ENCODE measurements around the gene DLX4.

Gene DLX4

GRCh38 chr17:49968405-49969133, 421 bp upstream of the DLX4 start:
- peak; percentile 48 to 57 for DNase-seq (ENCODE audit: low read depth in 1 of 2, low spot score in 1 of 2)

- DNase-seq (ENCODE audit: low read depth in 1 of 2, low spot score in 1 of 2) = no peak
These were observed 902 bp downstream of the DLX4 start for GRCh38 chr17:49969795-49970389.

DNA sequence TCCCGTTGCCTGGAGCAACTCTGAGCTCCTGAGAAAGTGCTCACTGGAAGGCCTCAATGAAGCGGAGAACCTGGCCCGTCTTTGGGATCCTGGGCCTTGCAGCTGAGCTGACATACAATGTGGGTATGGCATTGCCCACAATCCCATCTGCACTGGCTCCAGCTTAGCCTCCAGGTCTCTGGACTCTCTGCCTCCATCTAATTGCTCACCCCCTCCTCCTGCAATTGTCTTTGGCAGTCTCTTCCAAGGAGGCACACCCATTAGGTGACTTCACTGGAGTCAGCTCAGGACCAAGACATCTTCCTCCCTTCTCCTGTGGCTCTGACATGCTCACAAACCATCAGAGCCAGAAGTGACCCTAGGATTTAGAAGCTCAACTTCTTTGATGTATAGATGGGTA, 1.5 kb downstream of the DLX4 start:
- no peak for DNase-seq (ENCODE audit: low read depth in 1 of 2, low spot score in 1 of 2)

DNA sequence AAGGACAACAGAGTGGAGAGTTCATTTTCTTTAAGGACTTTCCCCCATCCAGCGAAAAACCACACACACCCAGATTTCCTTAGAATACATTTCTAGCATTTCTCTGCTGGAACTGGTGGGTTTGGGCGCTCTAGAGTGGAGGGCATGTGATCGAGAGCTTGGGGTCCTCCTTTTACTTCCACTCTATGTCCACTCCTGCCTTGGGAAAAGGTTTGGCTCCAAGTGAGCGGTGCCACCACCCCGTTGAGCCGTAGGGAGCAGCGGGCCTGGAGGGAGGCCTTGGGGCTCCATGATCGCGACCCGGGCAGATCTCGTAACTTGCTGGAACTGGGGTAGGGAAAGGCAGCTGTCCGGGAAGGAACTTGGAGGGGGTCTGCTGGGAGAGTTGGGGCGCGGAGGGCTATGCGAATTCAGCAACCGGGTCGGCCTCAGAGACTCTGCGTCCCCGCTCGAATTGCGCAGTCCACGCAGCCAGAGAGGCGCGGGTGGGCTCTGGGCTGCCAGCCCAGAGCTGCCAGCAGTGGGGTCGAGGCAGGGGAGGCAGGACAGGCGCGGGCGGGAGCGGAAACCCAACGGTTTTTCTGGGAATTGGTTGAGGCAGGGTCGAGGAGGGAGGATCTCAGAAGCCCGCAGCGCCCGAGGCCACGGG, 2.3 kb downstream of the DLX4 start:
- no peak for DNase-seq (ENCODE audit: low read depth in 1 of 2, low spot score in 1 of 2)

DNA sequence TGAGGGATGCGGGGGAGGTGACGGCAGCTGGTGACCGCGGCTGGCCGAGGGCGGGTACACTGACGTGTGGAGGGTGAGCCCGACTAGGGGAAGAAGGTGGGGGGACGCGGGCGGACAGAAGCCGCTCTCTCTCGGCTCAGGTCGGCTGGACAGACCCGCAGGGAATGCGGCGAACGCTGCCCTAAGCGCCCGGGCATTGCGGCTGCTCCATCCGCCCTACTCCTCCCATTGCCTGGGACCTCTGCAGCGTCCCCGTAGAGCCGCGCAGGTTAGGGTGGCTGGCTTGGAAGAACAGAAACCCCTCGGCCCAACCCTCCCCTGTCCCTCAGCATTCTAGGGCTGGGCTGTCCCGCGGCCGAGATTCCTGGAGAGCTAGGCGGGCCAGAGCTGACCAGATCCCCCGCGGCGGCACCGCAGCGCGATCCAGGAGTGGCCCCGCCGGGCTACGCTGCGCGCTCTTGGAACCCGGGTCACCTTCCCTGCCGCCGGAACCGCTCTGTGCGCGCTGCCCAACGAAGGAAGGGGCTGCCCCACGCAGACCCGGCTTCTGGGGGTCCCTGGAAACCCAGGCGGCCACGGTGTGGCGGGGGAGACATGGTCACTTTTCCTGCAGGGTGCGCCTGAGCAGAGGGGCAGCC, 3.0 kb downstream of the DLX4 start:
- no peak for DNase-seq (ENCODE audit: low read depth in 1 of 2, low spot score in 1 of 2)

DNA sequence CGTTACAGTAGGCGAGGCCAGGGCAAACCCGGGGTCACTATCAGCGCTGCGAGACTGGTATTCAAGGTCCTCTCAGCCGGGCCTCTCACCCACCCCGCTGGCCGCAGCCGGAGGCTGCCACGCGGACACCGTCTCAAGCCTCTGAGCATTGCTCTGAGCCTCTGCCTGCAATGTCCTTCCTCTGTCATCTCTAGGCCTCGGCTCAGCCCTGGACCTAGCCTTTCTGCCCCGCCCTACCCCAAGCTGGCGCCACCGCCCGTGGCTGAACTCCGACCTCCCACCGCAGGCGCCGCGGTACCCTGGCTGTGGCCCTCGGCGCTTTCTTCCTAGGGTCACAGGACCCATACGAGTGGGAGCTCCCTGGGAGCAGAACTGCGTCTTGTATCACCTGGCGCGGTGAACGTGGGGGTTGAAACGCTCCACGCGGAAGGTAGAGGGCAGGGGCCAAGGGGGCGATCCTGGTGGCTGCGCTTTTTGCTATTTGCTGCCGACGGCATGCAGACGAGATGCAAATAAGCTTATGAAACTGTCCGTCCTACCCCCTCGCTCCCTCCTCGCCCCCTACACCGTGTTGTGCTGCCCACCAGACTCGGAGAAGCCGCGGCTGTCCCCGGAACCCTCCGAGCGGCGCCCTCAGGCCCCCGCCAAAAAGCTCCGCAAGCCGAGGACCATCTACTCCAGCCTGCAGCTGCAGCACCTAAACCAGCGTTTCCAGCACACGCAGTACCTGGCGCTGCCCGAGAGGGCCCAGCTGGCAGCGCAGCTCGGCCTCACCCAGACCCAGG, 3.7 kb downstream of the DLX4 start:
- DNase-seq (ENCODE audit: low read depth in 1 of 2, low spot score in 1 of 2) = no peak

DNA sequence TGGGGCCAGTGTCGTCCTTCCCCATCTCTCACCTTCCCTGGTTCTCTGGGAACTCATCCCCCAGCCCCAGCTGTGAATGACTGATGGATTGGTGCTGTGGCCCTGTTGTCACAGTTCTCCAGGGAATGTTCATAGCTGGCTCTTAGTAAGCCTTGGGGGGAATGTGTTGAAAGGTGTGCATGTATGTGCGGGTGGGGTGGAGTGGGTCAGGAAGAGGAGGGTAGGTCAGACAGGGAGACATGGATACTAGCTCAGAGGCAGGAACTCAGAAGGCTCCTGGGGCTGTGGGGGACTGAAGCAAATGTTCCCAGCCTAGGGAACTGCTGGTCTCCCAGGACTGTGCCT, 4.3 kb downstream of the DLX4 start:
- DNase-seq (ENCODE audit: low read depth in 1 of 2, low spot score in 1 of 2) = no peak

DNA sequence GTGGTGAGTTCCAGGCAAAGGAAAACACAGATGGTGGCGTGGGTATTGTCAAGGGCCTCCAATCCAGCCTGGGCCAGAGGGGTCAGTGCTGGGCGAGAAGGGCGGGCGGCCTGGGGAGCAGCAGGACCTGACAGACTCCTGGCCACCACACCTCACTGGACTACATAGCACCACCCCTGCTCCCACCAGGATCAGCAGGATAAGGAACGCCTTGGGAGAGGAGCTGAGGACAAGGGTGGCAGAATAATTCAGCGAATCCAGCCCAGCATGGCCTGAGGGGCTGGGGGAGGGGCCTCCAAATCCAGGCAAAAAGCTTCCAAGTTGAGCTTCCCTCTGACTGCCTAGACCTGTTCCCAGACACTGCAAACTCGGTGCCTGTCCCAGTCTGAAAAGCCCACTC, 6.5 kb downstream of the DLX4 start:
- no peak for DNase-seq (ENCODE audit: low read depth in 1 of 2, low spot score in 1 of 2)

GRCh38 chr17:49976163-49976827, 7.3 kb downstream of the DLX4 start:
- no peak for DNase-seq (ENCODE audit: low read depth in 1 of 2, low spot score in 1 of 2)

DNA sequence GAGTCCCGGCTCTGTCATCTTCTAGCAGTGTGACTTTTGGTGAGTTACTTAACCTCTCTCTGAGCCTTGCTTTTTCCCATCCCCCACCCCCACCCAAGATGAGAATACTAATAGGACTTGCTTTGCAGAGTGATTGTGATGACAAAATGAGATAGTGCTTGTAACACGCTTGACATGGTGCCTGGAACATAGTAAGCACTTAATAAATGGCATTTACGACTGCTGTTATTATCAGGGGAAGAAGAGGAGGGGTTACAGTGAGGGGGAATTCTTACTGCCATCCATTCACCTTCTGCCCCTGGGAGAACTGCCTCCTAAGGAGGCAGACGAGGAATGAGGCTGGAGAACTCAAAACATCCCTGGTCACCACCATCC, 7.8 kb downstream of the DLX4 start:
- DNase-seq (ENCODE audit: low read depth in 1 of 2, low spot score in 1 of 2) = no peak

DNA sequence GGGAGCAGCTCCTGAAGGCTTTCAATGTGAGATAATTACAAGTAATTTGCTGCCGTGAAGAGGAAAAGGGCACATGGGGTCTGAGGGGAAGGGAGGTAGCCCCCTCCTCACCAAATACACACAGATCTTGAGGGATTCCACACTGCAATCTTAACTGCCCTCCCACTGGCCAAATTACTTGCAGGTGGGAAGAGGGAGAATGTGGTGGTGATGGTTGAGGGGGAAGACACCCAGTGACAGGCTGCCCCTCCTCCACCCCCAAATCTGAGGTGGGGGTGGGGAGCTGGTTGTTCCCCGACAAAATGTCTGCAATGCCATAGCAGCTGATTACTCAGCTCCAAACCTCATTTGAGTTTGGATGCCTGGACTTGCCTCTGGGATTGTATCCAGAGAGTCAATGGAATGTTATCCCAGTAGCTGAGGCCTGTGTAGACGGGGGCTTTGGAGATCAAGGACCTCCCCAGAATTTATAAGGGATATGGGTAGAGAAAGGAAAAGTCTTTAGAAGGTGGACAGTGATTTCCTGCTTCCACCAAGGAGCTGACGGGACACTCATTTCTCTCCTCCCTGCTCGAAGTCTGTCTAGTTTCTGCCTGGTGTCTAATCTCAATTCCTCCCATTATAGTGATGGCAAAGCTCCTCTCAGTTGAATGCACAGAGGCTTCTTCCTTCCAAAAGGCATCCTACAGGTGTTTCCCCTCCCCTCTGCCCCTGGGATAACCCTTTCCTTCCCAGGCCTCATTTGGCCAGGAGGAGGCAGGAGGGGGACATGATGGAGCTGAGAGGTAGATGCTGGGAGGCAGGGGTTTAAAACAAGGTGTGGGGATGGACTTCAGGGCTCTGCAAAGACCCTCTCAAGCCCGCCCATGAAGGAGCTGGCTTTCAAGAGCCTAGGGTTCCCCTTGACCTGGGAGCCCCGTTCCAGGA, 8.7 kb downstream of the DLX4 start:
- DNase-seq (ENCODE audit: low read depth in 1 of 2, low spot score in 1 of 2) = no peak

DNA sequence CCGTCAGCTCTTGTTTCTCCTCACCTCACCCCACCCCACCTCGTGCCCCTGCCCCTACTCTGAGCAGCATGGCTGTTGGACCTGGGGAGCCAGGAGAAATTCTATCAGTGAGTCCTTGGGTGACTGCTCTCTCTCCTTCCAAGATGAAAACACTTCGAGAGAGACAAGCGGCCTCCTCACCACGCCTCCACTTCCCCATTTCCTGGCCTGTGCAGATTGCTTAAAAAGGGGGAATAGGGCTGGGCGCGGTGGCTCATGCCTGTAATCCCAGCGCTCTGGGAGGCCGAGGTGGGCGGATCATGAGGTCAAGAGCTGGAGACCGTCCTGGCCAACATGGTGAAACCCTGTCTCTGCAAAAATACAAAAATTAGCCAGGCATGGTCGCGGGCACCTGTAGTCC, 9.5 kb downstream of the DLX4 start:
- DNase-seq (ENCODE audit: low read depth in 1 of 2, low spot score in 1 of 2) = no peak

DNA sequence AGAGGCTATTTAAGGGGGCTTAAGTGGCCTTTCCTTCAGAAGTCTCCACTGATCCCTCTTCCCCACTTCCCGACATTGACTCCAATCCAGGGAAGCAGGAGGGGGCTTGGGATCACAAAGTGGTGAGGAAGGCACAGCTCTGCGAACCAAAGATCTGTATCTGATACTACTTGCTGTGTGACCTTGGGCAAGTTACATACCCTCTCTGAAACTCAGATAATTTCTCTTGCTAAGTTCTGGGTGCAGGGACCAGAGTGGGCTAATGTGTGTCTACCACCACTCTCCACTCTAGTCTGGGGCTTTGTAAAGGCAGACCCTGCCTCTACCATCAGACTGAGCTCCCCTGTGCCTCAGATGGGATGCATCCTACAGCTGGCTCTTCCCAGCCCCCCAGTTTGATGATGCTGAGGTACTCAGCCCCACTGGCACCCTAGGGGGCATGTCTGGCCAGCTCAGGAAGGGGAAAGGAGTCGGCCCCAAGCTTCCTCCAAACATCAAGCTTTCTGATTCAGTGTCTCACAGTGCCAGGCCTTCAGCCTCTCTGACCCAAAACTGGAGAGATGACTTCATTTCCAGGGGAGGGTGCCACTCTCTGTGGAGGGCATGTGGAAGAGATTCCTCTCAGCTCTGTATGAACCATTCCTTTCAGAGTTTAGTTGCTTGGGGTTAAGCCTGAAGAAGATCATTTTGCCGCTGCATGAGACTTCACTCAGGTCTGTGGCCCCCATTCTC, 10.9 kb downstream of the DLX4 start:
- no peak for DNase-seq (ENCODE audit: low read depth in 1 of 2, low spot score in 1 of 2)

DNA sequence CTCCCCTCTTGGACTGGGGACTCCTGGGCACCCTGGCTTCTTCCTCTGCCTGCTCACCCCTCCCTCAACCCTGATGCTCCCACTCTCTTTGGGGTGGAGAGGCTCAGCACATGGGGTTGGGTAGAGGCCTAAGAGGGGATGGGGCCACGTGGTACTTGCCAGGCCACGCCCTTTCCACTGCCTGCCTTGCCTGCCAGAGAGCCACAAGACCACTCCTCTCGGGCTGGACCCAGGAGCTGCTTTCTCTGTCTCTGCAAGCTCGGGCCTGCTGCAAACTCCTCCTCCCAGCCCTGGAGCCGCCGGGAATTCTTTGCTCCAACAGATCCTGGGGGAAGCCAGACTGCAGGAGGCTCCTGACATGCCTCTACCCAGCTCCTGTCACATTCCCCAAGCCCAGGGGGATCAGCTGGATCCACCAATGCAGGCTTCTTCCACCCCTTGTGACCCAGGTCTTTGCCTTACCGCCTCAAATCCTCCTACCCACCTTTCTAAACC, 11.8 kb downstream of the DLX4 start:
- no peak for DNase-seq (ENCODE audit: low read depth in 1 of 2, low spot score in 1 of 2)

GRCh38 chr17:49984283-49984682, 15.3 kb downstream of the DLX4 start:
- no peak for DNase-seq (ENCODE audit: low read depth in 1 of 2, low spot score in 1 of 2)

- DNase-seq (ENCODE audit: low read depth in 1 of 2, low spot score in 1 of 2) = no peak
These were observed 15.8 kb downstream of the DLX4 start for GRCh38 chr17:49984776-49985175.

- DNase-seq (ENCODE audit: low read depth in 1 of 2, low spot score in 1 of 2) = no peak
These were observed 16.5 kb downstream of the DLX4 start for GRCh38 chr17:49985310-49985990.

Data from activated CD4-positive, alpha-beta T cell treated with anti-CD3 and anti-CD28 coated beads, Interleukin-2, amount 50 U/mL, for 24 hours (primary cell).